Activated T-cell treated with anti-CD3 and anti-CD28 coated beads for 48 hours (primary cell): Measurements from ENCODE around the gene PLEKHA6.

Experiments used
- DNase-seq: peaks from one replicate; pipeline ENCODE4 v3.0.0-alpha.2; 2020; ENCODE audit warnings: low read depth

PLEKHA6 gene, protein sequence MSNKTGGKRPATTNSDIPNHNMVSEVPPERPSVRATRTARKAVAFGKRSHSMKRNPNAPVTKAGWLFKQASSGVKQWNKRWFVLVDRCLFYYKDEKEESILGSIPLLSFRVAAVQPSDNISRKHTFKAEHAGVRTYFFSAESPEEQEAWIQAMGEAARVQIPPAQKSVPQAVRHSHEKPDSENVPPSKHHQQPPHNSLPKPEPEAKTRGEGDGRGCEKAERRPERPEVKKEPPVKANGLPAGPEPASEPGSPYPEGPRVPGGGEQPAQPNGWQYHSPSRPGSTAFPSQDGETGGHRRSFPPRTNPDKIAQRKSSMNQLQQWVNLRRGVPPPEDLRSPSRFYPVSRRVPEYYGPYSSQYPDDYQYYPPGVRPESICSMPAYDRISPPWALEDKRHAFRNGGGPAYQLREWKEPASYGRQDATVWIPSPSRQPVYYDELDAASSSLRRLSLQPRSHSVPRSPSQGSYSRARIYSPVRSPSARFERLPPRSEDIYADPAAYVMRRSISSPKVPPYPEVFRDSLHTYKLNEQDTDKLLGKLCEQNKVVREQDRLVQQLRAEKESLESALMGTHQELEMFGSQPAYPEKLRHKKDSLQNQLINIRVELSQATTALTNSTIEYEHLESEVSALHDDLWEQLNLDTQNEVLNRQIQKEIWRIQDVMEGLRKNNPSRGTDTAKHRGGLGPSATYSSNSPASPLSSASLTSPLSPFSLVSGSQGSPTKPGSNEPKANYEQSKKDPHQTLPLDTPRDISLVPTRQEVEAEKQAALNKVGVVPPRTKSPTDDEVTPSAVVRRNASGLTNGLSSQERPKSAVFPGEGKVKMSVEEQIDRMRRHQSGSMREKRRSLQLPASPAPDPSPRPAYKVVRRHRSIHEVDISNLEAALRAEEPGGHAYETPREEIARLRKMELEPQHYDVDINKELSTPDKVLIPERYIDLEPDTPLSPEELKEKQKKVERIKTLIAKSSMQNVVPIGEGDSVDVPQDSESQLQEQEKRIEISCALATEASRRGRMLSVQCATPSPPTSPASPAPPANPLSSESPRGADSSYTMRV

DNA sequence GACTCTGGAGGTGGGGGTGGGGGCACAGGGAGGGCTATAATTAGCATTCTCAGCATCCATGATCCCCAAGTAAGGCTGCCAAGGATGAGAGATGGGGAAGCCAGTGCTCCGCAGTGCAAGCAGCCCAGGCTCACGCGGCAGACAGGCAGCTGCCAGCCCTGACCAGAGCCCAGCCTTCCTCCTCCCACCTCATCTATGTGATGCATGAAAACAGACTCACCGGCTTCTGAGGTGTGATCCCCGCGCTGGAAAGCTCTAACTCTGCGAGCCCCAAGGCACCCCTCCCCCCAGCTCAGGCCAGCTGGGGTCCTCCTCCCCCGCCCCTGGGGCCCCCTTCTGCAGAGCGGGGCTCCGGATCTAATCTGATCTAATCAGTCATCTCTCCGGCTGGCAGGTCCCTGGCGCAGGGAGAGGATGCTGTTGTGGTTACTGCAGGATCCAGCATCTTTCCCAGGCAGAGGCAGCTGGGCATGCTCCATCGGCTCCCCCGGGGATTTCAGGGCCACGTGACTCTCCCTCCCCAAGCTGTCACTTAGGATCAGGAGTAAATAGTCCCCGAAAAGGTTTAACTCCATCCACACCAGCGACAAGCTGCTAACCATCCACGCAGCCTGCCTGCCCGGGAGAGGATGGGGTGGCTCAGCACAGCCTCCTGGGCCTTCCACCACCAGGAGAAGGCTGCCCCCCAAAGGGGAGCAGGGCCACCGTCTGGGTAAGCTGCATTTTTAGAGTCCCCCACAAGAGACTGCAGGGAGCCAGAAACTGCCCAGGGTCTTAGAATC is at the start of gene PLEKHA6:
Gene PLEKHA6 (minus strand): TSS at position 456 of the 782 bp plus-strand sequence. CDS start 86,202 bp downstream, outside the sequence.
- DNase-seq, result no peak

DNA sequence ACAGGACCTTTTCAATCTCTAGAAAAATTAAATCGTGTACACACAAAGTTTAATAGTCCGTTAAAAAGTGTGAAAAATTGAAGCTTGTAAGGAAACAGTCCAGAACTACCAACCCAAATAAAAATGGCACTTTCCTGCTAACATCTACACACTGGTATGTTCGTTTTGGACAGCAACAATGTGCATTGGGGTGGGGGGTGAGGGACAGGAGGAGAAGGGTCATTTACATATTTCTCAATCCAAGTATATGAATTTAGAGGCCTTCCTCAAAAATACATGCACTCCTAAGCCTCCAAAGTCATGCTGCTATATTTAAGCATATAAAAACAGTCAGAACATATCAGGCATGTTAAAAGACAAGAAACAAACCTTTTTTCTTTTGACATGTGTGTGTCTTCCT is 49.4 kb upstream of the PLEKHA6 start:
- DNase-seq, result no peak

DNA sequence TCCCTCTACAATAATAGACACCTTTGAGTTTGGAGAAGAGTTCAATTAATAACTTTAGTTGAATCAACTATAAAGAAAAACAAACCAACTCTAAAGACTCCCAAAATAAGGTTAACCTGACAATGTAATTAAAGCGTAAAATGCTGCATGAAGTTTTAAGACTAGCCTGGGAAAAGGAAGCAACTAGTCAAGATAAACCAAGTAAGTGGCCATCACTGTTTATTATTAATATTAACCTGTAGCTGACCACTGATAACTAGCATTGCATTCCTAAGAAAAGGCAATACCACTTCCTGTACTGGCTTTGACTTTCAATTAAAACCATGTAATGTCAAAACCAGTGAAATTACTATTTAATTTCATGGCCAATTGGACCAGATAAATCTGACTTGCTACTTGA is 48.9 kb upstream of the PLEKHA6 start:
- no peak for DNase-seq

DNA sequence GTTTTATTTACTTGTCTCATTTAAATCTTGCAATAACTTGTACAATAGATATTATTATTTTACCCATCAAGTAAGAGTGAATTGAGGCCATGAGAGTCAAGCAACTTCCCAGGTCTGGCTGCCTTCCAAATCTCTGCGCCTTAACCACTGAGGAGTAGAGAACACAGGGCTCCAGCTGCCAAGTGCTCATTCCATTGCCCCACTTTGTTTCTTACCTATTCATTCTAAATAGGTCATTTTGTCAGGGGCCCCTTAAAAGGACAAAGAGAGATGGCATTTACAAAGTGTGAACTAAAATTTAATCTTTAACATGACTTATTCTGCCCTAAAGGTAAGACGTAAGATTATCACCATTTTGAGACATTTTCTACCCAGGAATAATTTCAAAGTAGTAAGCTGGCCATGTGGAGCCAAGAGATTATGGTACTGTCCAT is 48.4 kb upstream of the PLEKHA6 start:
- no peak for DNase-seq

DNA sequence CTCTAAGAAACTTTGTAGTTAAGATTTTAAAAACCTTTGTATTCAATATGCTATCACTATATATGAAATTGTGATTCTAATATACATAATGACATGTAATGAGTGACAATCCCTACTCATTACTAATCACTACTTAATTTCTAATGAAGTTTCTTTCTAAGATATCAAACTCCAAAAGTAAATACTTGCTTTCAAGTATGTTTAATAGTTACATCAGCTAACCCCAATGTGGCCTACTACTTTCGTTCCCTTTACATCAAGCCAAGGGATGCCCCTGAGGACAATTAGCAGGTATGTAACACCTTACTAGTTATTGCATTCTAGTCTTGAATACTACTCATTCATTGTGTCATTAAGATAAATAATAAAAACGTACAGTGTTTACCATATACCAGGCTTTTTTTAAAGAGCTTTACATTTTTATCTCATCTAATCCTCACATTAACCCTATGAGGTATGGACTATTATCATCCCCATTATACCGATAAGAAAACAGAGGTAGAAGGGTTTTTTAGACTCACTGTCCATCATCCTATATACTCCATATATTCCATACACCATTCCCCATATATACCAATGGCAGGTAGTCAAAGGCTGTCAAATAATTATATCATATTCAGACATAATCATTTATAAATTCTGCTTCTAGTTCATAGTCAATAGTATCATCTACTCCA is 47.7 kb upstream of the PLEKHA6 start:
- DNase-seq, result no peak

DNA sequence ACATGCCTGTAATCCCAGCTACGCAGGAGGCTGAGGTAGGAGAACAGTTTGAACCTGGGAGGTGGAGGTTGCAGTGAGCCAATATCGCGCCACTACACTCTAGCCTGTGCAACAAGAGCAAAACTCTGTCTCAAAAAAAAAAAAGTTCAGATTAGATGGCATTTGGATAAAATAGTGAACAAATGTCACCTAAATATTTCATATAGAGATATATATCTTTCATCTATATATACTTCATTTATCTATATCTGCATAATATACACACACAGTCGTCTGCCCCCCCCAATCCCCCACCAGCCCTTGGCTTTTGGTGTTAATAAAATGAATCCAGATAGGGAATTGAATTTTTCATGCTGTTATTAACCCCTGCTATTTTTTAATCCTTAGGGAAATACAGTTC is 46.9 kb upstream of the PLEKHA6 start:
- no peak for DNase-seq

DNA sequence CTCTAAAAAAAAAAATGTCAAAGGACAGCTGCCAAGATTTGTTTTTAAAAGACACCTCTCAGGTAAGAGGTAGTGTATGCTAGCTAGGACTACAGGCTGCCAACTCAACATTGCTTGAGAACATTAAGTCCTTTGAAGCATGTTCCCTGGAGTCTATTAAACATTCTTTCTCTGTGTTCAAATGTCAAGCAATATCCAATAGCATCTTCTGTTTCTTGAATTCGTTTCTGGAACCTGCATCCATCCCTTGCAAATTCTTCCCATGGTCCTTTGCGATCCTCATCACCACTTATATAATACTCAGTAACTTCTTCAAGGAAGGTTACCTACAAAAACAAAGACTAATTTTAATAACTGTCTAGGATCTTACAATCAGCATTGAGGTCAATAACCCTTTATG is 46.3 kb upstream of the PLEKHA6 start:
- DNase-seq, result no peak

DNA sequence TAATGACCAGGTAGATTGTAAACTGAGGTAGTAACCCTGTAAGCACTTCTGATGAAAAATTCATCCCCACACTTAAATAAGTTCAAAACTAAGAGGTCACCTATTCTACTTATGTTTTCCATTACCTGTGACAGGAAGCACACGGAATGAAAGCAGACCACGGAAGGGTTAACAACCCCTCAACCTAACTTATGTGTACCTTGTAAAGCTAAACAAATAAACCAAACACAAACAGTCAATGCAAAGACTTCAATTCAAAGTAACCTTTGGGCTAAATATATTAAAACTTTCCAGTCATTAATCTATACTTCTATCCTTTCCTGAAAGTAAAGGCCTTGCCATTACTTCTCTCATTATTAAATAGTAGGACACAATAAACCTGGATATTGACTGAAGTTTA is 44.9 kb upstream of the PLEKHA6 start:
- no peak for DNase-seq

DNA sequence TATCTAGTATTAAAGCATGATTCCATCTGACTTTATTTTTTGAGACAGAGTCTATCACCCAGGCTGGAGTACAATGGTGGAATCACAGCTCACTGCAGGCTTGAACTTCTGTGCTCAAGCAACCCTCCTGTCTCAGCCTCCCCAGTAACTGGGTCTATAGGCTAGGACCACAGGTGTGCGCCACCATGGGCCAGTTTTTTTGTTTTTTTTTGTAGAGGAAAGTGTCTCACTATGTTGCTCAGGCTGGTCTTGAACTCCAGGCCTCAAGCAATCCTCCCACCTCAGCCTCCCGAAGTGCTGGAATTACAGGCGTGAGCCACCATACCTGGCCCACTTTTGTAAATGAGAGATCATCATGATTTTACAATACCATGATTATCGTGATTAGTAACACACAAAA is 42.7 kb upstream of the PLEKHA6 start:
- DNase-seq, result no peak

DNA sequence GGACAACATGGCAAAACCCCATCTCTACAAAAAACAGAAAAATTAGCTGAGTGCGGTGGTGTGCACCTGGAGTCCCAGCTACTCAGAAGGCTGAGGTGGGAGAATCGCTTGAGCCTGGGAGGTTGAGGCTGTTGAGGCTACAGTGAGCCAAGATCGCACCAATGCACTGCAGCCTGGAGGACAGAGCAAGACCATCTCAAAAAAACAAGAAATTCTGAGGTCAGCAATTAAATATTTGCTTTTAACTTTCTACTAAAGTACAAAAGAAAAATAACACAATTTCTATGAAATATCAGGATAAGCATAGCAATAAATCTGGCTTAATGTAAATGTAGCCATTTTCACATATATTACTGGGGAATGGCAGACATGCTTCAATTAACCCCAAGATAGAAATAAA is 42.0 kb upstream of the PLEKHA6 start:
- no peak for DNase-seq

DNA sequence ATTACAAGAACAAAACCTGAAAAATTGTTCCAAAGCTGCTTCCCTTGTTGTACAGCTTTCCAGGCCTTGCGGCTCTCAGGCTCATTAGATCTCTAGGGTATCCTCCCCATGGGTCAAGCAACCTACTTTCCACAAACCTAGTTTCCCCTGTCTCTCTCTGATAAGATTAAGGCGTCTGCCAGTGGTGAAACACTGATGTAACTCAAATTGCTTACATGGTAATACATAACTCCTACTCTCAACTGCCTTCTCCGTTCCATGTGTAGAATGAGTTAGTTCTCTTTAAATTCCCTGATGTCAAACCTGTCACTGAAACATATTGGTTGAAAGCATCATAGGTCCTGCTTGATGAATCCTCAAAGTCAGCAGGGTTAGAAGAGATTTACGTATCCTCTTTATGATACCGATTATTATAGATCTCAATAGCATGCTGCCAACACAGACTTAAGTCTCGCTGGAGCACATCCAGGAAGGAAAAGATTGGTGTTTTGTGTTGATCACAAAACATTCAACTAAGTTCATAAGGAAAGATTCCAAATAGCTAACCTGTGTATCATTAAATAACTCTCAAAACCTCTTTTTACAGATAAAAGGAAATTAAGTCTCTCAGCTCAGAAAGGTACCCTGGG is 41.3 kb upstream of the PLEKHA6 start:
- no peak for DNase-seq

DNA sequence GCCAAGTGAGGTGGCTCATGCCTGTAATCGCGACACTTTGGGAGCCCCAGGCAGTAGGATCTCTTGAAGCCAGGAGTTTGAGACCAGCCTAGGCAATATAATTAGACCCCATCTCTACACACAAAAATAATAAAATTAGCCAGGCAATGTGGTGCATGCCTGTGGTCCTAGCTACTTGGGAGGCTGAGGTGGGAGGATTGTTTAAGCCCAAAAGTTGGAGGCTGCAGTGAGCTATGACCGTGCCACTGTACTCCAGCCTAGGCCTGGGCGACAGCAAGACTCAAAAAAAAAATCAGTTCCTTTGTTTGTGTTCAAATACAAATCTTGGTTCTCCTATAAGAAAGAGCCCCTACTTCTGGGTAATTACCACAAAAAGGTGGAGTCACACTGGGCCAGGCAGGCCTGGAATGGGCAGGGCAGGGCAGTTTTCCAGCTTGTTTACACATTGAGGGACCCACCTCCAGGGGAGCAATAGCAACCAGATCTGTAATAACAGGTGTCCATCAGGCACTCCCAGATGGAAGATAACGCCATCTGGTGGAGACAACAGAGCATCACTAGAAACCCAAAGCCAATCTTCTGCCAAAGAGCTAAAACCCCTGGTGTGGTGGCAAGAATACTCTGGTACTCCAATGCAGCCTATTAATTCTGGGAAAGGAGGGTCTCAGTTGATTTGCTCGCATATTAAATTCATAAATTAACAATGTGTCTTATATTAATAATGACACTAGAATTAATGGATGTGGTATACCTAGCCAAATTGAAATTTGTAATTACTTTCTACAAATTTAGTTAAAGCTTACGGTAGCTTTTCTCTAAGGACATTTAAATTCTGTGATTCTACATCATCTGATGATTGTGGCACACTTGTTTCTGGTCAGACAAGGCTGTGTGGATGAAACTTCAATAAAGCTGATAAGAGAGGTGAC is 38.7 kb upstream of the PLEKHA6 start:
- DNase-seq, result no peak

DNA sequence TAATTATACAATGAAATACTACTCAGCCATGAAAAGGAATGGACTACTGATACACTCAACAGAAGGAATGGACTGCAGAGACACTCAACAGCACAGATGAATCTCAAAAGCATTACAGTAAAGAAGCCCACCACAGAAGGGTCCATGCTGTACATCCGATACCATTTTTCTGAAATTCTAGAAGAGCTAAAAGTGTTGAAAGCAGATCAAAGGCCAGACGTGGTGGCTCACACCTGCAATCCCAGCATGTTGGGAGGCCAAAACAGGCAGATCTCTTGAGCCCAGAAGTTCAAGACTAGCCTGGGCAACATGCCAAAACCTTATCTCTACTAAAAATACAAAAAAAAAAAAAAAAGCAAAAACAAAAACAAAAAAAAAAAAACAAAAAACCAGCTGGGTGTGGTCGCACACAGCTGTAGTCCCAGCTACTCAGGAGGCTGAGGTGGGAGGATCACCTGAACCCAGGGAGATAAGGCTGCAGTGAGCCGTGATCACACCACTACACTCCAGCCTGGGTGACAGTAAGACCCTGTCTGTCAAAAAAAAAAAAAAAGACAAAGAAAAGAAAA is 36.4 kb upstream of the PLEKHA6 start:
- DNase-seq, result no peak

DNA sequence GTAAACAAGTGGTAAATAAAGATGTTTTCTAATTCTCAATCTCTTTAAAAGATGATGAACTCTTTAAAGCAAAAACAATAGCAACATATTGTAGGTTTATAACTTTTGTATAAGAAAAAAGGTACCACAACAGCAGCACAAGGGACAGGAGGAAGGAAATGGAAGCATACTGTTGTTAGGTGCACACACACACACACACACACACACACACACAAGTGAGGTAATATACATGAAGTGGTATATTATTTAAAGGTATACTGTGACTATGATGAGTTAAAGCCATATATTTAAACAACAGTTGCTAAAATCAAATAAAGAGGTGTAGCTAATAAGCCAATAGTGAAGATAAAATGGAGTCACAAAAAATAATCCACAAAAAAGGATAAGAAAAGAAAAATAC is 31.9 kb upstream of the PLEKHA6 start:
- DNase-seq, result no peak

DNA sequence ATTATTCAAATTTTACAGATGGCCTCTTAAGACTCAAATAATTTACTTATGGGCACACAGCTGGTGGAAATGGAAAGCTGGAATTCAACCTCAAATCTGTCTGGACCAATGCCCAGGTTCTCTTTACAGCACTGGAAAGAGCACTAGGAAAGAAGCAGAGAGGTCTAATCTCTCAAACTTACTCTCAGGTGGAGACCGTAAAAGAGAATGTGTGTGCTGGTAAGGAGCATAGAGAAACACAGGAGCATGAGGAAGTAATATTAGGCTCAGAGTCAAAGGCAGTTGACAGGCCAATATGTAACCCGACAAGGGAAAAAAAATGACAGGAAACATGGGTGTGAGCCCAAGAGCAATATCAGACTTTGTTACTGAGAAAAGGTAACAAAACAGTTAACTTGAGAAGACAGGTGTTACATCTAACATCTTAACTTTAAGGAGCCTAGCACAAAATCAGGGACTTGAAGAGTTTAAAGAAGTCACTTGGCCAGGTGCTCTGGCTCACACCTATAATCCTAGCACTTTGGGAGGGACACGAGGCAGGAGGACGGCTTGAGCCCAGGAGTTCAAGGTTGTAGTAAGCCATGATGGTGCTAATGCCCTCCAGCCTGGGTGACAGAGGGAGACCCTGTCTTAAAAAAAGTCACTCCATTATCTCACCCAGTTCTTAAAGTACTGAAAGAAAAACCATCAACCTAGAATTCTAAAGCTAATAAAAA is 31.2 kb upstream of the PLEKHA6 start:
- DNase-seq, result no peak

DNA sequence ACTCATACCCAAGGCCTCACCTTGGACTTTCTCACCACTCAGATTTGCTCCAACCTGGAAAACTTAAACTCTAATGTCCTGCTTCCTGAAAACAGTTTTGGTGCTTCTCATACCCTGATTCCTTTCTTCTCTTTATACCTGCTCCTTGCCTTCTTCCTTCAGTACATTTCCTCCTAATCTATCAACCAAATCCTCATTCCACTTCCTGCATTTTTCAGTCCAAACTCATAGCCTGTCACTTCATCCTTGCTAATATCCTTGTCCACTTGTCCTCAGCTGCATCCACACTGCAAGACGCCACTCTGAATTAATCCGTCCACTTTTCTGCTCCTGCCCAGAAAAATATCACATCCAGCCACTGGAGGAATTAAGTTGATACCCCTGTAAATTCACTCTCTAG is 26.0 kb upstream of the PLEKHA6 start:
- no peak for DNase-seq

DNA sequence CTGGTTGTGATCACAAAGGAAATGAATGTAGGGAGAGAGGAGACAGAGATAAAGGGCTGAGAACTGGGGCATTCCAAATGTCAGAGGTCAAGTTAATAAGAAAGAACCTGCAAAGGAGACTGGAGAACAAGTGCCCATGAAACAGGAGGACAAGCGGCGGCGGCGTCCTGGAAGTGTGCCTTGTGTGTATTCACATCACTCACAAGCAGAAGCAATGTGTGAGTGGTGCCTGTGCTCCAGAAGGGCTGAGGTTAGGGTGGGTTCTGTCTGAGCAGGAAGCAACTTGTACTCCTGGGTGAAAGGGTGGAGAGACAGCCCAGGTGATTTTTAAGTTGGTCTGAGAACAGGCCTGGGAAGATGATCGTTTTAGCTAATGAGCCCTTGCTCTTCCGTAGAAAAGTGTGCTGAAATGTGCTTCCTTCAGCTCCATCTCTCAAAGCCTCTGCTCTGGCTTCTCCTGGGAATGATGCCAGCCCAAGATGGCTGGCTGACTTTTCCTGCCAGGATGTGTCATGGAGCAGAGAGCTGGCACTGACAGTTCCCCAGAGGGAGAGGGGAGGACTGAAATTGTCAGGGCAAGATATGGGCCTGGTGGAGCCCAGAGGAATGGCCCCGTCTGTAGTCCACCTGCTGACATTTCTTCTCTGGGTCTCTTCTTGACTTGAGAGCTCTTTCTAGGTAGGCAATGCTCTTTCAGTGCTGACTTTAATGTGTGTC is 25.1 kb upstream of the PLEKHA6 start:
- DNase-seq, result no peak
